IgD-negative memory B cell (primary cell): ENCODE data around the gene CRLF1. TPM values are rescaled to one million over a fixed set of nuclear protein-coding genes. Genes with fewer than 3 reads are reported as not detected.

ENCODE experiments used
- H3K27ac Mint-ChIP-seq, 3 donors: one replicate each; pipeline ENCODE4 v1.8.0; 2020 to 2022; ENCODE audit warnings: mild to moderate bottlenecking in 3 of 3, mixed read lengths in 3 of 3, moderate library complexity in 1 of 3
- H3K27me3 Mint-ChIP-seq: one replicate; pipeline ENCODE4 v1.8.0; 2021; ENCODE audit warnings: mixed read lengths
- H3K36me3 Mint-ChIP-seq: one replicate; pipeline ENCODE4 v1.8.0; 2020; ENCODE audit warnings: mild to moderate bottlenecking, mixed read lengths
- H3K4me1 Mint-ChIP-seq, 3 donors: one replicate each; pipeline ENCODE4 v1.8.0; 2020 to 2022; ENCODE audit warnings: mixed read lengths in 3 of 3, mild to moderate bottlenecking in 1 of 3
- H3K4me3 Mint-ChIP-seq, 4 donors: one replicate each; pipeline ENCODE4 v1.8.0; 2020 to 2022; ENCODE audit warnings: mild to moderate bottlenecking in 4 of 4, mixed read lengths in 4 of 4, moderate library complexity in 3 of 4
- H3K9me3 Mint-ChIP-seq, 3 donors: one replicate each; pipeline ENCODE4 v1.8.0; 2020 to 2021; ENCODE audit warnings: mixed read lengths in 3 of 3, mild to moderate bottlenecking in 1 of 3
- polyA plus RNA-seq: library from polyadenylated mRNA; unstranded; fragments of 300-500 nt; fragmentation: Illumina TruSeq; gene quantifications from one replicate; pipeline ENCODE4 v1.2.3, GENCODE V29; 2021

The CRLF1 gene, protein sequence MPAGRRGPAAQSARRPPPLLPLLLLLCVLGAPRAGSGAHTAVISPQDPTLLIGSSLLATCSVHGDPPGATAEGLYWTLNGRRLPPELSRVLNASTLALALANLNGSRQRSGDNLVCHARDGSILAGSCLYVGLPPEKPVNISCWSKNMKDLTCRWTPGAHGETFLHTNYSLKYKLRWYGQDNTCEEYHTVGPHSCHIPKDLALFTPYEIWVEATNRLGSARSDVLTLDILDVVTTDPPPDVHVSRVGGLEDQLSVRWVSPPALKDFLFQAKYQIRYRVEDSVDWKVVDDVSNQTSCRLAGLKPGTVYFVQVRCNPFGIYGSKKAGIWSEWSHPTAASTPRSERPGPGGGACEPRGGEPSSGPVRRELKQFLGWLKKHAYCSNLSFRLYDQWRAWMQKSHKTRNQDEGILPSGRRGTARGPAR
- 0.38 TPM for polyA plus RNA-seq

DNA sequence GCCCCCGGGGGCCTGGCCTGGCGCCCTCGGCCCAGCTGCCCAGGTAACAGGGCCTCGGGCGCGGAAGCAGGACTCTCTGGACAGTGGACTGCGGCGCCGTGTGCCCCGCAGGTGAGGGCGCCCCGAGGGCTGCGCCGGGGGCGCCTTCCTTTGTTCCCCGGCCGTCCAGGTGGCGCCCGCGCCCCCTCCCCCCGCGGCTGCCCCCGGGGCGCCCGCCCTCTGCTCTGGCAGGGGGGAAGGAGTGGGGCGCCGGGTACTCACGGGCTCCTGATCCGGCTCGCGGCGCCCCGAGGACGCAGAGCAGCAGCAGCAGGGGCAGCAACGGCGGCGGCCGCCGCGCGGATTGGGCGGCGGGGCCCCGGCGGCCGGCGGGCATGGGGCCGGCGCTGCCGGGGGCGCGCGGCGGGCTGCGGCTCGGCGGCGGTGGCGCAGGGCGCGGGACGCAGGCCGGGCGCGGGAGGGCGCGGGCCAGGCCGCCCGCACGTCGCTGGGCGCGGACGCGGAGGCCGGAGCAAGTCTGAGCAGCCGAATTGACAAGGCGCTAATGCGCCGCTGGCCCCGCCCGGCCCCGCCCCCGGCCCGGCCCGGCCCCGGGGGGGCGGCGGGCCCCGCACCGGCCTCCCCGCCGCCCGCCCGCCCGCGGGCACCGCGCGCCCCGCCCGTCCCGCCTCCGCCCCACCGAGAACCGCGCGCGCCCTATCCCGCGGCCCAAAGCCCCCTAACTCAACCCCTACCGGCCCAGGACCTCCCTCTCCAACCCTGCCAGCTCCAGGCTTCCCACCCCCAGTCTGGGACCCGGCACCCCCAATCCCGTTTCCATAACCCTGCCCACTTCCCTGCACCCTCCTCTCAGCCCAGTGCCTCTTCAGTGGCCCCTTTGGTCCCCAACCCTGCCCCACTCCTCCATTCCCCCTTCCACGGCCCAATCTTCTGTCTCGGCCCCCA is at the start of gene CRLF1:
TSS of gene CRLF1 (minus strand) at position 519 of the 945 bp plus-strand sequence. CDS start at position 376, 143 bp downstream.
- Mint-ChIP-seq H3K4me1 (peaks cover 6 to 22% (median 13%) of the 10 kb centered on the region in 3 donors), H3K27me3 (peaks cover 53% of the 10 kb centered on the region), H3K27ac (peak within 1 kb of the TSS in 2 of 3 donors; percentile 27 to 41), H3K36me3 (no peaks in the 10 kb centered on the region), H3K9me3 (peaks cover 0 to 5% (median 0%) of the 10 kb centered on the region in 3 donors), H3K4me3 (peak within 1 kb of the TSS; percentile 25 to 80 (median 50))

DNA sequence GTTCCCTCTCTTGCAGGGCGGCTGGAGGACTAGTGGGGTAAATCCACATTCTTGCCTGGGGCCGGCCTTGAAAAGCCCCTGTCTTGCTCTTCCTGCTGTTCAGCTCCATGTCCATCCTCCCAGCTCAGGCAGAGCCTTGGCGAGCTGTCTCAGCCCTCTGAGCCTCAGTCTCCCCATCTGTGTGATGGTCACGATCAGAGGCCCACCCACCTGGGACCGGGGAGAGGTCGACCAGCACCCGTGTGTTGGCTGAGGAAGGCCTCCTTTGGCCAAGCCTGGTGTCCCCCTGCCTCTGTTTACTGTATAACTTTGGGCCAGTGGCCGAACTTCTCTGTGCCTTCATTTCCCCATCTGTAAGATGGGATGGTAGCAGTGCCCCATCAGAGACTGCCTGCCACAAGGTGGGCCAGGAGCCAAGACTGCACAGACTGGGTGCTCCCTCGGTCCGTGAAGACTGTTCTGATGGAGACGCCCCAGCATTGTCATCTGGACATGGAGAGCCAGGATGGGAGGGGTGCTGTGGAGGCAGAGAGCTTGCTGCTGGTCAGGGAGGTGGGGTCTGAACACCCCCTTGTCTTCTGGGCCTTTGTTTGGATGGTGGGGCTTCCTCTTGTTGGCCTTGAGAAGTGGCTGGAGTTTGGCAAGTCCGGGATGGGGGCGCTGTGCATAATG is 48.7 kb upstream of the CRLF1 start:
- peaks cover 1% of the 10 kb centered on the region for H3K27me3 Mint-ChIP-seq
- H3K9me3 Mint-ChIP-seq = no peaks in the 10 kb centered on the region
- H3K4me1 Mint-ChIP-seq = peaks cover 6 to 21% (median 16%) of the 10 kb centered on the region in 3 donors
- peaks cover 4% of the 10 kb centered on the region for H3K36me3 Mint-ChIP-seq
- no peak overlapping the region for H3K27ac Mint-ChIP-seq
- H3K4me3 Mint-ChIP-seq = no peak overlapping the region

DNA sequence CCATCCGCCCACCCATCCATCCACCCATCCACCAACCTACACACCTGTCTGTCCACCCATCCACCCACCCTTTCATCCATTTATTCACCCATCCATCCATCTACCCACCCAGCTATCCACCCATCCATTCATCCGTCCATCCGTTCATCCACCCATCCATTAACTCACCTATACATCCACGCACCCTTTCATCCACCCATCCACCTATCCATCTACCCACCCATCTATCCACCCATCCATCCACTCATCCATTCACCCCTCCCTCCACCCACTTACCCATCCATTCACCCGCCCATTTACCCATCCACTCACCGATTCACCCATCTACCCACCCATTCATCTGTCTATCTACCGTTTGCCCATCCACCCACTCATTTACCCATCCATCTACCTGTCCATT is 47.9 kb upstream of the CRLF1 start:
- Mint-ChIP-seq H3K4me1 (peaks cover 13 to 23% (median 20%) of the 10 kb centered on the region in 3 donors), H3K27me3 (peaks cover 1% of the 10 kb centered on the region), H3K4me3 (no peak overlapping the region), H3K36me3 (peaks cover 4% of the 10 kb centered on the region), H3K9me3 (no peaks in the 10 kb centered on the region), H3K27ac (no peak overlapping the region)

DNA sequence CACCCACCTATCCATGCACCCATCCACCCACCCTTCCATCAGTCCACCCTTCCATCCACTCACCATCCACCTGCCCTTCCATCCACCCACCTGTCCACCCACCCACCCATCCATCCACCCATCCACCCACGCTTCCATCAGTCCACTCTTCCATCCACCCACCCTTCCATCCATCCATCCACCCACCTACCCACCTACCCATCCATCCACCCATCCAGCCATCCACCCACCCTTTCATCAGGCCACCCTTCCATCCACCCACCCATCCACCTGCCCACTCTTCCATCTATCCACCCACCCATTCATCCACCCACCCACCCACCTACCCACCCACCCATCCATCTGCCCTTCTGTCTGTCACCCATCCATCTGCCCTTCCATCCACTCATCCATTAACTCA is 47.3 kb upstream of the CRLF1 start:
- Mint-ChIP-seq H3K36me3 (peaks cover 4% of the 10 kb centered on the region), H3K4me3 (no peak overlapping the region), H3K27ac (no peak overlapping the region), H3K27me3 (peaks cover 1% of the 10 kb centered on the region), H3K9me3 (no peaks in the 10 kb centered on the region), H3K4me1 (peaks cover 13 to 20% (median 18%) of the 10 kb centered on the region in 3 donors)

DNA sequence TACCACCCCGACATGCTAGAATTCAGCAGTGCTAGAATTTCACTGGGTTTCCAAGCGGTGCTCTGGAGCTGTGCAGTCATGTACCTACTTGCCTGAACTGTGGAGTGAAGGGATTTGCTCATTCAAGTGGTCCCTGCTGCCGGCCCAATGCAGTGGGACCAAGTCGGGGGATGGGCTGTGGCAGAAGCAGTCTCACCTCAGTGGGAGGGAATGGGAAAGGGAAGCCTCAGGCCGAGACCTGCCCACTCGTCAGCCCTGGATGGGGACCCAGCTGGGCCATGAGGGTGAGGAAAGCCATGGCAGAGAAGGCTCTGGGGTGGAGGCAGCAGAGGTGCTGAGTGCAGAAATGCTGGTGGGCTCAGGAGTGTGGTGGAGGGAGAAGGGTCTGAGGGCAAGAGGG is 45.1 kb upstream of the CRLF1 start:
- Mint-ChIP-seq H3K4me3 (peak overlapping the region in 1 of 4 donors; percentile 23), H3K4me1 (peaks cover 9 to 13% (median 12%) of the 10 kb centered on the region in 3 donors), H3K36me3 (peaks cover 6% of the 10 kb centered on the region), H3K27me3 (no peaks in the 10 kb centered on the region), H3K9me3 (no peaks in the 10 kb centered on the region), H3K27ac (no peak overlapping the region)

DNA sequence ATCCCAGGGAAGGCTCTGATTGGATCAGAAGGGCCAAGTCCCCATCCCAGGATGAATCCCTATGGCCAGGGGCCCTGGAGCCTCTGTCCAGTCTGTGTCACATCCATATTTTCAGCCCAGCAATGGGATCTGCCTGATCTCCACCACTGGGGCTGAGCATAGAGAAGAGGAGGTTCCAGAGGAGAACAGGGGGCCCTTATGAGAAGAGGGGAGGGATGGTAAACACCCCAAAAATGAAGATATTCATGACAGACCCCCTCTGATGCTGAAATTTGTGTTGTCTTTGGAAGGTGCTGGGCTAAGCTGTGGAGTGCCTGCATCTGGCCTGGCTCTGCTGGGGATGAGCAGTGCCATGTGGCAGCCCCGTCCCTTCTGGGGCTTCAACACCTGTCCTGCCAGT is 44.7 kb upstream of the CRLF1 start:
- Mint-ChIP-seq H3K27ac (no peak overlapping the region), H3K27me3 (no peaks in the 10 kb centered on the region), H3K36me3 (peaks cover 6% of the 10 kb centered on the region), H3K4me1 (peaks cover 9 to 13% (median 12%) of the 10 kb centered on the region in 3 donors), H3K4me3 (peak overlapping the region in 1 of 4 donors; percentile 23), H3K9me3 (no peaks in the 10 kb centered on the region)

DNA sequence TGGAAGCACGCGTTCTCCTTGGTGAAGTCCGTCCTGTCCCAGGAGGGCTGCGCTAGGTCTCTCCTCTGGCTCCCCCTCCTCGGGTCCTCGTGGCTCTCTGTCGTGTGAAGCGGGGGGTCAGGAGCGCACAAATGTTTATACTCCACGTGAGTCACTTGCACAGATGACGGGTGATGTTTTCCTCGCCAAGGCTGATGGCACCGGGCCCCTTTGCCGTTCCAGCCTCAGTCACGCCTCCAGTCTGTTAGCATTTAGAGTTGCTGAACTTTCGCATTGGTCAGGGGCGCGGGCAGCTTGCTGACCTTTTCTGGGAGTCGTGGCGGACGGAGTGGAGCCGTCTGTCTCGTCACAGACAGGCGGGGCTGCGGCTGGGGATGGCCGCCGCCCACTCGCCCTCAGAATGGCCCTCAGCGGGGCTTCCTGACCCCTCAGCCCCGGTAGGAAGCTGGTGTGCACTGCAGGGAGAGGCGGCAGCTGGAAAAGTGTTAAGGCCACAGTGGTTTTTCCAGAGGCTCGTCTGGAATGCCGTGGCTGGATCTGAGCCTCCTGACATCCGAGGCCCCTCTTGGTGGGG is 44.0 kb upstream of the CRLF1 start:
- H3K36me3 Mint-ChIP-seq = peaks cover 6% of the 10 kb centered on the region
- H3K4me1 Mint-ChIP-seq = peaks cover 9 to 13% (median 12%) of the 10 kb centered on the region in 3 donors
- H3K27me3 Mint-ChIP-seq = no peaks in the 10 kb centered on the region
- no peak overlapping the region for H3K27ac Mint-ChIP-seq
- H3K4me3 Mint-ChIP-seq = no peak overlapping the region
- no peaks in the 10 kb centered on the region for H3K9me3 Mint-ChIP-seq

DNA sequence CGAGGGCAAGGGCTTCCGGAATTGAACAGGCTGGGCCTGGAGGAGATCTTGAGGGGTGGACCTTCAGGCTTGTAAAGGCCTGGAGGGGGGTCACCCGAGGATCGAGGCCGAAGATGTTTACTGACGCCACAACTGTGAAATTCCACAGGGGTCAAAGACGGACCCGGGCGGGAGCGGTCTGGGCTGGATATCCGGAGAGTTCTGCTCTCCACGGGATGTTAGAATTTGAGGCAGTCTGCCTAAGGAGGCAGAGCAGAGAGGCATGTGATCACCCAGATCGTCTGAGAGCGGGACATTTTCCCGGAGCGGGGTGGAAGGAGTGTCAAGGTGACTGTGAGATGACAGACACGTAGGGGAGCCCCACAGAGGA is 43.4 kb upstream of the CRLF1 start:
- no peaks in the 10 kb centered on the region for H3K9me3 Mint-ChIP-seq
- peak overlapping the region; percentile 67 to 87 (median 77) for H3K4me3 Mint-ChIP-seq
- H3K27me3 Mint-ChIP-seq = no peaks in the 10 kb centered on the region
- H3K27ac Mint-ChIP-seq = peak overlapping the region in 1 of 3 donors; percentile 68
- H3K4me1 Mint-ChIP-seq = peaks cover 9 to 13% (median 12%) of the 10 kb centered on the region in 3 donors
- H3K36me3 Mint-ChIP-seq = peaks cover 6% of the 10 kb centered on the region

DNA sequence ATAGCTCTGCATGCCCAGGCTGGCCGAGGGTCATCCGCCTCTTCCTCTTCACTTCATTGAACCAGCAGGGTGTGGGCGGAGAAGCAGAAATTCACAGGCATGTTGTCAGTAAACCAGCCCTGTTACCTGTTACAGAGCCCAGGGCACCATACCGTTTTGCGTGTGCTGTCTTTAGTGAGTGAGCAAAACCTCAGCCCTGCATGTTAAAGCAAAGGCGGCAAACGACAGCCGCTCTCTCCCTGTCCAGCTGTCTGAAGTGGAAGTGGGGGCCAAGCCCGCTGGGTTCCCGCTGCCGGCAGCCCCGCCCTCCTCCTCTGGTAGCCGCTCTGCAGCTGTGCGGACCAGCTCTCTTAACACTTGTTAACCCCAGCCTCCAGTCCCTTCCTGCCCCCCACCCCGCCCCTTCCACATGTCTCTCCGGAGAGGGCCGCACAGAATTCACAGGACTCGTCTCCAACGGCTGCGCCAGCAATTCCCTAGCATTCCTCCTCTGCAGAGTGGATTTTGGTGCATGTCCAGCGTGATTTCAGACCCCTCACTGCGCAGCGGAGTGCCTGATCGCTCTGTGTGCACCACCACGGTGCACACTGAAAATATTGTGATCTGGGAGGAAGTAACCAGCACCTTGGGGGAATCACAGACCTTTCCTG is 42.9 kb upstream of the CRLF1 start:
- H3K4me3 Mint-ChIP-seq = peak overlapping the region; percentile 67 to 87 (median 78)
- H3K4me1 Mint-ChIP-seq = peaks cover 9 to 13% (median 13%) of the 10 kb centered on the region in 3 donors
- H3K9me3 Mint-ChIP-seq = no peaks in the 10 kb centered on the region
- peak overlapping the region in 1 of 3 donors; percentile 68 for H3K27ac Mint-ChIP-seq
- H3K36me3 Mint-ChIP-seq = peaks cover 6% of the 10 kb centered on the region
- H3K27me3 Mint-ChIP-seq = no peaks in the 10 kb centered on the region

DNA sequence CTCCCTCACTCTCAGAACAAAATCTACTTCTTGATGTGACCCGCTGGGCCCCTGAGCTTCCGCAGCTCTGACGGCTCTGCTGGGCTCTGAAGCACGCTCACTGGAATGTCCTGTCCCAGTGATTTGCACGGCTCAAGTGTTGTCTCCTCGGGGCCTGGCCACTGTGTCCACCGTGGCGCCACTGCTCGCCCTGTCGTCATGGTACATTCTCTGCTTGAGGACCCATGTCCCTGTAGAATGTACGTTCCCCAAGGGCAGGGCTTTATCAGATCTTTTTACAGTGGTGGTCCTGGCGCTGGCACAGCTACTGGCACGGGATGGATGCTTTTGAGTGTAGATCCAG is 42.3 kb upstream of the CRLF1 start:
- Mint-ChIP-seq H3K4me1 (peaks cover 9 to 18% (median 13%) of the 10 kb centered on the region in 3 donors), H3K27ac (no peak overlapping the region), H3K4me3 (peak overlapping the region in 1 of 4 donors; percentile 39)

DNA sequence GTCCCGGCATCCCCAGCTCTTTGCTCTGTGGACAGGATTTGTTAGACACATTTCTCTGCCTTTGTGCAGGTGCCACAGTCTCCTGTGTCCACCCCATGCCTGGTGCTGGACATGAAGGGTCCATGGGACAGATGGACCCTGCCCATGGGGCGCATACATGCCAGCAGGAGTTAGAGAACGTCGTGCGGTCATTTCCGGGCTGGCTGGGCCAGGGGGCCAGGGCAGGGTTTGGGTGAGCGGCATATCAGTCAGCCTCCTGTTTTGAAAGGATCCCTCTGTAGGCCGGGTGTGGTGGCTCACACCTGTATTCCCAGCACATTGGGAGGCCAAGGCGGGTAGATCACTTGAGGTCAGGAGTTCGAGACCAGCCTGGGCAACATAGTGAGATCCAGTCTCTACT is 41.2 kb upstream of the CRLF1 start:
- Mint-ChIP-seq H3K27ac (no peak overlapping the region), H3K4me3 (no peak overlapping the region), H3K27me3 (no peaks in the 10 kb centered on the region), H3K4me1 (peaks cover 11 to 18% (median 13%) of the 10 kb centered on the region in 3 donors), H3K9me3 (no peaks in the 10 kb centered on the region), H3K36me3 (peaks cover 4% of the 10 kb centered on the region)

More for the DNA sequence above, 42.3 kb upstream of the CRLF1 start:
- Mint-ChIP-seq H3K36me3 (peaks cover 6% of the 10 kb centered on the region), H3K9me3 (no peaks in the 10 kb centered on the region), H3K27me3 (no peaks in the 10 kb centered on the region)

DNA sequence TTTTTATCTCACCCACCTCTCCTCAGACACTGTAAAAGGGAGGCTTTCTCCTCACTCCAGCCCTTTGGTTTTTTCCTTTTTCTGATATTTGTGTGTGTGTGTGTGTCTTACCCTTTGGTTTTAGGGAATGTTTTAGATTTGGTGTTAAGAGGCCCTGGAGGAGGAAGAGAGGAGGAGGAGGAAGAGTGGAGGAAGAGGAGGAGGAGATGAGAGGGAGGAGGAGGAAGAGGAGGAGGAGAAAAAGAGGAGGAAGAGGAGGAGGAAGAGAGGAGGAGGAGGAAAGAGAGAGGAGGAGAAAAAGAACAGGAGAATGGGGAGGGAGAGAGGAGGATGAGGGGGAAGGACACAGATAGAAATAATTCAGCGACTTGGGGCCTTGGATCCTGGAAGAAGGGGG is 40.8 kb upstream of the CRLF1 start:
- H3K27ac Mint-ChIP-seq = no peak overlapping the region

DNA sequence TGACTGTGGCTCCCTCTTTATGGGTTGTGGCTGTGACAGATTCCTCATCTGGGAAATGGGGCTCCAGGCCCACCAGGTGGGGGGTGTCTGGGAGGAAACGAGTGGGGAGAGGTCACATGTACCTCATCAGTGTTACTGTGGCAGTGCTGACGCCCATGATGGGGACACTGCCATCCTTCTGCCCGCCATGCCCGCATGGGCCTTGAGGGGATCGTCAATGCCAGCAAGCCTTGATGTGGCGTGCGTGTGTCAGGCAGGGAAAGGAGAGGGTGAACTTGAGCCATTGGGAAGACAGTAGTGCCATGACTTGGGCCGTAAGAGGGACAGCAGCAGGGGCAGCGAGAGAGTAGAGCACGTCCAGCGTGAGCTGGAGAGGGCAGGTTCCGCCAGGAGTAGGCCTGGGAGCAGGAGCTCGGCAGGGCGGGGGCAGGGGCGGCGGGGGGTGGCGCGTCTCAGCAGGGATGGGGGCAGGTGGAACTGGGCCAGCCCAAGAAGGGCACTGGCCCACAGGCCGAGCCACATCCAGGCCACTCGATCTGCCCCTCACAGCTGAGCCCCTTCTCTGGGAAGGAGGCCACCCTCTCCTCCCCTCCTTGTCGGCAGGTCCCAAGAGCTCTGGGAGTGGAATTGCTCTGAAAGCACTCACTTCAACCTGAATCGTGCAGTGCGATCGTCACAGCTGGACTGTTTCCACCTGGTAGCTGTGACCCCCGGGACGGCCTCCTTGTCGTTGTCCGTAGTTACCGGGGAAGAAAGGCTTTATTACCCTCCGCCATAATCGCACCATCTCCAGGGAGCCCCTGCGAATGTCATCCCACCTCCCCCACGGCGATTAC is 40.2 kb upstream of the CRLF1 start:
- Mint-ChIP-seq H3K27ac (no peak overlapping the region), H3K4me1 (peaks cover 11 to 18% (median 13%) of the 10 kb centered on the region in 3 donors), H3K4me3 (no peak overlapping the region), H3K27me3 (no peaks in the 10 kb centered on the region), H3K36me3 (peaks cover 2% of the 10 kb centered on the region), H3K9me3 (no peaks in the 10 kb centered on the region)

More for the DNA sequence above, 40.8 kb upstream of the CRLF1 start:
- Mint-ChIP-seq H3K4me3 (no peak overlapping the region), H3K9me3 (no peaks in the 10 kb centered on the region), H3K36me3 (peaks cover 2% of the 10 kb centered on the region), H3K27me3 (no peaks in the 10 kb centered on the region), H3K4me1 (peaks cover 11 to 18% (median 13%) of the 10 kb centered on the region in 3 donors)
